Measurements from ENCODE around the gene VPS33A.

The VPS33A gene

GRCh38 chr12:122182887-122183587 is 83.3 kb downstream of the VPS33A start, which contains the start of gene LRRC43:
TSS of gene LRRC43 (plus strand) at chr12:122183123. CDS start at chr12:122183145, 22 bp downstream.
- ChIA-PET CTCF (interaction anchor here (1.3 kb wide), 2 partner anchors 8 to 10 kb away, joined by 4 to 6 read pairs; no protein-coding TSS in a partner anchor), POLR2A (ENCODE audit: low non-redundant PET) (no interaction called here)
- DNase-seq (ENCODE audit: low spot score) = no peak
- no peak within 1 kb of the TSS for H3K27ac ChIP-seq
- no peak for TF ChIP-seq CTCF (conservative IDR thresholded peaks at IDR 0.05; ENCODE audit: low read depth)

All from RWPE1 (cell line).